ENCODE results near the gene MYOG.

Gene MYOG

DNA sequence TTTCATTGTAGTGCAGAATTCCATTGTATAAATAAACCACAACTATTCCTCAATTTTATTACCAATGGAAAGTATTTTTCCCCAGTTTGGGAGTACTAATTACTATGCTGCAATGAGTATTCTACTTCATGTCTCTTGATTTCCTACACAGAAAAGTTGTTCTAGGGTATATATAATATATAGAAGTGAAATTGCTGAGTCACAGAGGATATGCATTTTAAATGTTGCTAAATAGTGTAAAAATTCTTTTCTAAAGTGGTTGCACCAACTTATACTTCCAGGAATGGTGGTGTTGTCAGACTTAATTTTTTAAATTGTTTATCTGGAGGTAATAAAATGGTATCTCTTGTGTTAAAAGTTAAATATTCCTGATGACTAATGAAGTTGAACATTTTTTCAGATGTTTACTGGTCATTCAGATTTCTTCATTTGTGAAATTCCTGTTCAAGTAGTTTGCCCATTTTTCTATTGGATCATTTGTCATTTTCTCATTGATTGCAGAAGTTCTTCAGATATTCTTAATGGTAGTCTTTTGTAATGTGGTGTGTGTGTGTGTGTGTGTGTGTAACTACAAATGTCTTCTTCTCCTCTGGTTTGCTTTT lies 19.1 kb upstream of the MYOG start:
- H3K4me3 Mint-ChIP-seq: no peak overlapping the region
- H3K27ac Mint-ChIP-seq: no peak overlapping the region
- peaks cover 36% of the 10 kb centered on the region for H3K4me1 Mint-ChIP-seq
- H3K27me3 Mint-ChIP-seq (ENCODE audit: low read depth): no peaks in the 10 kb centered on the region
- H3K9me3 Mint-ChIP-seq: peaks cover 14% of the 10 kb centered on the region
- TF ChIP-seq, protein P1, sequence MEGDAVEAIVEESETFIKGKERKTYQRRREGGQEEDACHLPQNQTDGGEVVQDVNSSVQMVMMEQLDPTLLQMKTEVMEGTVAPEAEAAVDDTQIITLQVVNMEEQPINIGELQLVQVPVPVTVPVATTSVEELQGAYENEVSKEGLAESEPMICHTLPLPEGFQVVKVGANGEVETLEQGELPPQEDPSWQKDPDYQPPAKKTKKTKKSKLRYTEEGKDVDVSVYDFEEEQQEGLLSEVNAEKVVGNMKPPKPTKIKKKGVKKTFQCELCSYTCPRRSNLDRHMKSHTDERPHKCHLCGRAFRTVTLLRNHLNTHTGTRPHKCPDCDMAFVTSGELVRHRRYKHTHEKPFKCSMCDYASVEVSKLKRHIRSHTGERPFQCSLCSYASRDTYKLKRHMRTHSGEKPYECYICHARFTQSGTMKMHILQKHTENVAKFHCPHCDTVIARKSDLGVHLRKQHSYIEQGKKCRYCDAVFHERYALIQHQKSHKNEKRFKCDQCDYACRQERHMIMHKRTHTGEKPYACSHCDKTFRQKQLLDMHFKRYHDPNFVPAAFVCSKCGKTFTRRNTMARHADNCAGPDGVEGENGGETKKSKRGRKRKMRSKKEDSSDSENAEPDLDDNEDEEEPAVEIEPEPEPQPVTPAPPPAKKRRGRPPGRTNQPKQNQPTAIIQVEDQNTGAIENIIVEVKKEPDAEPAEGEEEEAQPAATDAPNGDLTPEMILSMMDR (IDR thresholded peaks at IDR 0.05; ENCODE audit: unreplicated experiment in 3 of 3): no peak
- no peaks in the 10 kb centered on the region for H3K36me3 Mint-ChIP-seq (ENCODE audit: low read depth)

DNA sequence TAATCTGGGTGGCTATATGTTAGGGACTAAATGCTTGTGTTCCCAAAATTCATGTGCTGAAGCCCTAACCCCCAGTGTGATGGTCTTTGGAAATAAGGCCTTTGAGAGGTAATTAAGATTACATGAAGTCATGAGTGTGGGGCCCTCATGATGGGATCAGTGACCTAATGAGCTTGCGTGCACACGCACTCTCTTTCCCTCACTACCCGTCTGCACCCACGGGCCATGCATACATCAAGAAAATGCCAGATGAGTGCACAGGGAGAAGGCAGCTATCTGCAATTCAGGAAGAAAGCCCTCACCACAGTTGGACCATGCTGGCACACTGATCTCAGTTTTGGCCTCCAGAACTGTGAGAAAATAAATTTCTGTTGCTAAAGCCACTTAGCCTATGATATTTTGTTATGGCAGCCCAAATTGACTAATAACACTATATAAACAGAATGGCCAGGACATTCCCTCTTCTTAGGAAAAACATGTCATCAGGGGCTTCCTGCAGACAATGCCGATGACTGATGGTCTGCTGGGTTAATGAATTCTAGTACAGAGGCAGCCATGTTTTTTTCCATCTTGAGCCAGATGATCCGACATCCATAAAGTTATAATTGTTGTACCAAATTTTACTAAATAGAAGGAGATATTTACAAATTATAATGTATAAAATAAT lies 18.1 kb upstream of the MYOG start:
- TF ChIP-seq, protein P1 (IDR thresholded peaks at IDR 0.05; ENCODE audit: unreplicated experiment in 3 of 3): no peak
- H3K36me3 Mint-ChIP-seq (ENCODE audit: low read depth): no peaks in the 10 kb centered on the region

DNA sequence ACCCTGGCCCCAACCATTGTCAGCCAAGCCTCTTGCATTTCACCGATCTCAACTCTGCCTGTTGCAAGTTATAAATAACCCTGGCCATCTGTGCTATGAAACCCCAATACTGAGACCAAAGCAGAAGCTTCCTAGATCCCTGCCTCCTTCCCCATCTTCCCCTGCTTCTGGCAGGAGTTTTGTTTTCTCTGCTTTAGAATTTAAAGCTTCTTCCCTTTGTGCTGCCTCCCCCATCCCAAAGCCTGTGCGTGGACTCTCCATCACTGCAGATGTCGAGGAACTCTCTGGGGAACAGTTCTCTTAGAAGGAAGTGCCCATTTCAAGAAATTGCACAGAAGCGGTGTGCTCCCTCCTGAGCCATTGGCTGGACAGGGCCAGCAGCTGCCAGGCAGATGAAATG lies 17.4 kb upstream of the MYOG start:
- peak overlapping the region in 2 of 3 experiments; percentile 15 to 26 for H3K4me3 Mint-ChIP-seq
- no peaks in the 10 kb centered on the region for H3K27me3 Mint-ChIP-seq (ENCODE audit: low read depth)
- TF ChIP-seq, protein P1 (IDR thresholded peaks at IDR 0.05; ENCODE audit: unreplicated experiment in 3 of 3): no peak
- H3K9me3 Mint-ChIP-seq: peaks cover 14% of the 10 kb centered on the region
- no peaks in the 10 kb centered on the region for H3K36me3 Mint-ChIP-seq (ENCODE audit: low read depth)
- H3K27ac Mint-ChIP-seq: peak overlapping the region; percentile 66 to 84 (median 67)
- peaks cover 47% of the 10 kb centered on the region for H3K4me1 Mint-ChIP-seq

More for the DNA sequence above, 18.1 kb upstream of the MYOG start:
- Mint-ChIP-seq H3K27me3 (ENCODE audit: low read depth) (no peaks in the 10 kb centered on the region), H3K27ac (peak overlapping the region in 2 of 3 experiments; percentile 34 to 84), H3K4me3 (no peak overlapping the region), H3K4me1 (peaks cover 45% of the 10 kb centered on the region), H3K9me3 (peaks cover 14% of the 10 kb centered on the region)

DNA sequence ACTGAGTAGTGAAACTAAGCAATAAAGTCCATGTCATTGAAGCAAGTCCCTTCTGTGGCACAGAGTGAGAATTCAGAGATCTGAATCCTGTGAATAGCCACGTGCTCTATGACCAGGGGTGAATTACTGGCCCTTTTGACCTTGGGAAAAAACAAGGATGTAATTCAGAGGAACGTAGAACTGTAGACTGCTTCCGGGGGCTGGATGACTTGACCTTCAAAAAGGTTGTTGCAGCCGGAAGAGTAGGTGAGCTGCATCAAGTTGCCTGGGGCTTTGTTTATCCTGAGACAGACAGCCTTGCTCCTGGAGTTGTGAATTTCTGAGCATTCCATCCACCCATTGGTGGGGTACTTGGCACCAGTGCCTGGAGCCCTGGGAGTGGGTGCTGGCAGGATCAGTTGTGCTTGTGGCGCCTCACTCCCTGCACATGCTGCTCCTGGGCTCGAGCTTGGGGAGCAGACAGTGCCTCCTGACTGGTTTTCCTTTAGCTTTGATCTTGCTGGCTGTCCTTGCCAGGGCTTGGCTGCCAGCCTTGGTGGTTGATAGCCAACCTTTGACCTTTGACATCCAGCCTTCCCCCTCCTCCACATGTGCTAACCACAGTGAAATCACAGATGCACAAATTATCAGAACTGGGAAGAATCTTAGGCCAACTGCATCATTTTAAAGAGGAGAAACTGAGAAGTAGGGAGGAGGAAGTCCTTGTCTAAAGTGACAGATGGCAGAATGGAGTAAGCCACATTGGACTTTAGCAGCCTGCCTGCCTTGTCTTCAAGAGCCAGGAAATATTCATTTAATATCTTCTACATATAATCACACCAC lies 16.2 kb upstream of the MYOG start:
- TF ChIP-seq, protein P1 (IDR thresholded peaks at IDR 0.05; ENCODE audit: unreplicated experiment in 3 of 3): no peak
- peaks cover 14% of the 10 kb centered on the region for H3K9me3 Mint-ChIP-seq
- H3K36me3 Mint-ChIP-seq (ENCODE audit: low read depth): no peaks in the 10 kb centered on the region
- no peak overlapping the region for H3K4me3 Mint-ChIP-seq
- H3K27ac Mint-ChIP-seq: peak overlapping the region; percentile 17 to 67 (median 25)
- peaks cover 47% of the 10 kb centered on the region for H3K4me1 Mint-ChIP-seq
- H3K27me3 Mint-ChIP-seq (ENCODE audit: low read depth): peaks cover 4% of the 10 kb centered on the region

DNA sequence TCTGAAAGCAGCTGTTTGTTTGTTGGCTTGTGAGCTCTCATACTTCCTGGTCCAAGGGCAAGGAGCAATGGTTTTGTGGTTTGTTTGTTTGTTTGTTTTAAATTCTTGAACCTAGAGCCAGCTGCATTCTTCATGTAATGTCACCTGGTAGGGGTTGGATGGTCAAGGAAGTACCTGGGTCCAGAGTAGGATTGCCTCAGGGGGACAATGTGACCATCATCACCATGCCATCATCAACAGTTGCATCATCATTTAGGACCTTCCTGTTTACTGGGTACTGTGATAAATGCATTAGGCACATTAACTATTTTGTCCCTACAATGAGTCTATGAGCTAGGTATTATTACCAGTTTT lies 14.7 kb upstream of the MYOG start:
- peaks cover 2% of the 10 kb centered on the region for H3K36me3 Mint-ChIP-seq (ENCODE audit: low read depth)
- H3K27ac Mint-ChIP-seq: peak overlapping the region in 2 of 3 experiments; percentile 14 to 67
- TF ChIP-seq, protein P1 (IDR thresholded peaks at IDR 0.05; ENCODE audit: unreplicated experiment in 3 of 3): no peak
- H3K9me3 Mint-ChIP-seq: peaks cover 23% of the 10 kb centered on the region
- peaks cover 4% of the 10 kb centered on the region for H3K27me3 Mint-ChIP-seq (ENCODE audit: low read depth)
- peaks cover 47% of the 10 kb centered on the region for H3K4me1 Mint-ChIP-seq
- no peak overlapping the region for H3K4me3 Mint-ChIP-seq
